ENCODE data around the gene RNF224.

The RNF224 gene

GRCh38 chr9:137227054-137227852 is at the start of gene RNF224:
Gene RNF224 (plus strand): TSS chr9:137227502. CDS start chr9:137228336, 834 bp downstream.
- Histone ChIP-seq H3K36me3 (no peaks in the 10 kb centered on the region), H3K4me1 (peaks cover 0 to 48% (median 17%) of the 10 kb centered on the region in 4 donors), H3K27ac (no peak within 1 kb of the TSS), H3K4me3 (no peak within 1 kb of the TSS), H3K9me3 (no peaks in the 10 kb centered on the region), H3K27me3 (peaks cover 0 to 51% of the 10 kb centered on the region in 2 donors)
- peak; percentile 61 to 79 for DNase-seq
- intact Hi-C loops (cut with DNase I; ENCODE audit: low total_unique reads), result no loop called here
- peak; percentile 76 to 79 for TF ChIP-seq CTCF (IDR thresholded peaks at IDR 0.05)

GRCh38 chr9:137178201-137178938 is 48.9 kb upstream of the RNF224 start:
- Histone ChIP-seq H3K4me1 (no peaks in the 10 kb centered on the region), H3K4me3 (no peak overlapping the region), H3K9me3 (no peaks in the 10 kb centered on the region), H3K27me3 (peaks cover 0 to under 1% of the 10 kb centered on the region in 2 donors), H3K36me3 (peaks cover 39 to 67% (median 47%) of the 10 kb centered on the region in 3 donors), H3K27ac (no peak overlapping the region)
- intact Hi-C loops (cut with DNase I; ENCODE audit: low total_unique reads), result no loop called here
- no peak for TF ChIP-seq CTCF (IDR thresholded peaks at IDR 0.05)
- DNase-seq, result no peak

GRCh38 chr9:137178939-137179630 is 48.2 kb upstream of the RNF224 start:
- Histone ChIP-seq H3K27me3 (no peaks in the 10 kb centered on the region), H3K4me3 (no peak overlapping the region), H3K27ac (no peak overlapping the region), H3K36me3 (peaks cover 46 to 74% (median 54%) of the 10 kb centered on the region in 3 donors), H3K4me1 (no peaks in the 10 kb centered on the region), H3K9me3 (no peaks in the 10 kb centered on the region)
- intact Hi-C loops (cut with DNase I; ENCODE audit: low total_unique reads), result no loop called here
- no peak for TF ChIP-seq CTCF (IDR thresholded peaks at IDR 0.05)
- no peak for DNase-seq

- Histone ChIP-seq H3K9me3 (no peaks in the 10 kb centered on the region), H3K4me1 (no peaks in the 10 kb centered on the region), H3K4me3 (no peak overlapping the region), H3K36me3 (peaks cover 53 to 81% (median 61%) of the 10 kb centered on the region in 3 donors), H3K27me3 (no peaks in the 10 kb centered on the region), H3K27ac (no peak overlapping the region)
- no peak for TF ChIP-seq CTCF (IDR thresholded peaks at IDR 0.05)
- DNase-seq, result no peak
- intact Hi-C loops (cut with DNase I; ENCODE audit: low total_unique reads), result no loop called here
Observed at GRCh38 chr9:137179761-137180160, 47.5 kb upstream of the RNF224 start.

GRCh38 chr9:137180491-137180890 is 46.8 kb upstream of the RNF224 start:
- TF ChIP-seq CTCF (IDR thresholded peaks at IDR 0.05), result no peak
- H3K27me3 ChIP-seq, result no peaks in the 10 kb centered on the region
- H3K9me3 ChIP-seq, result no peaks in the 10 kb centered on the region
- no peak for DNase-seq
- H3K27ac ChIP-seq, result no peak overlapping the region
- peaks cover 60 to 88% (median 68%) of the 10 kb centered on the region in 3 donors for H3K36me3 ChIP-seq
- intact Hi-C loops (cut with DNase I; ENCODE audit: low total_unique reads), result no loop called here
- H3K4me1 ChIP-seq, result peaks cover 0 to 6% (median 2%) of the 10 kb centered on the region in 4 donors
- no peak overlapping the region for H3K4me3 ChIP-seq

Measured in tibial artery (tissue), 4 donors.